Stimulated activated CD4-positive, alpha-beta T cell treated with anti-CD3 and anti-CD28 coated beads, Interleukin-4, amount 100 ng/mL, for 4 hours (primary cell): ENCODE measurements around the gene ZCCHC10.
"Not testable (repeated sequence)": the region's sequence is repeated elsewhere in the genome, so short reads cannot be mapped to it uniquely, and the experiment has no call there.

ENCODE experiments used
- DNase-seq, 2 experiments: peaks; one replicate each; pipeline ENCODE4 v3.0.0-alpha.2; 2020

Gene ZCCHC10

GRCh38 chr5:133041157-133041784, 14.9 kb upstream of the ZCCHC10 start:
- DNase-seq = no peak

- DNase-seq = not testable (repeated sequence)
These were observed 10.3 kb upstream of the ZCCHC10 start for GRCh38 chr5:133036677-133037076.

- no peak for DNase-seq
These were observed 8.9 kb upstream of the ZCCHC10 start for GRCh38 chr5:133035224-133035623.

GRCh38 chr5:133034064-133034463, 7.7 kb upstream of the ZCCHC10 start:
- DNase-seq = no peak

GRCh38 chr5:133032852-133033742, 6.7 kb upstream of the ZCCHC10 start:
- DNase-seq = no peak

- no peak for DNase-seq
These were observed 4.1 kb upstream of the ZCCHC10 start for GRCh38 chr5:133030343-133031005.

GRCh38 chr5:133029416-133029815, 3.1 kb upstream of the ZCCHC10 start:
- no peak for DNase-seq

GRCh38 chr5:133026664-133027153, 360 bp upstream of the ZCCHC10 start:
- DNase-seq = no peak

GRCh38 chr5:133019471-133019870, 6.9 kb downstream of the ZCCHC10 start:
- not testable (repeated sequence) for DNase-seq

GRCh38 chr5:133017964-133018363, 8.4 kb downstream of the ZCCHC10 start:
- DNase-seq = no peak

- no peak for DNase-seq
These were observed 10.9 kb downstream of the ZCCHC10 start for GRCh38 chr5:133015466-133015865.

- DNase-seq = not testable (repeated sequence)
These were observed 17.9 kb downstream of the ZCCHC10 start for GRCh38 chr5:133008455-133008854.

- DNase-seq = no peak
These were observed 19.7 kb downstream of the ZCCHC10 start for GRCh38 chr5:133006653-133007052.

GRCh38 chr5:132999246-132999645, 27.1 kb downstream of the ZCCHC10 start:
- DNase-seq = no peak

GRCh38 chr5:132998556-132998955, 27.8 kb downstream of the ZCCHC10 start:
- no peak for DNase-seq

- DNase-seq = no peak
These were observed 30.0 kb downstream of the ZCCHC10 start for GRCh38 chr5:132996307-132996706.

GRCh38 chr5:132987531-132988408, 38.6 kb downstream of the ZCCHC10 start:
- no peak for DNase-seq

GRCh38 chr5:132982971-132983370, 43.4 kb downstream of the ZCCHC10 start:
- not testable (repeated sequence) for DNase-seq

- no peak for DNase-seq
These were observed 45.1 kb downstream of the ZCCHC10 start for GRCh38 chr5:132981288-132981687.

GRCh38 chr5:132979976-132980375, 46.4 kb downstream of the ZCCHC10 start:
- no peak for DNase-seq

- no peak for DNase-seq
These were observed 46.9 kb downstream of the ZCCHC10 start for GRCh38 chr5:132979367-132979940.

- no peak for DNase-seq
These were observed 49.5 kb downstream of the ZCCHC10 start for GRCh38 chr5:132976852-132977251.
